PFSK-1 (cell line): ENCODE results near the gene TBC1D17.

Experiments used
- FOXP2 ChIP-seq: optimal IDR thresholded peaks from 2 replicates; pipeline ENCODE3; 2011; ENCODE audit warnings: borderline replicate concordance, control low read depth, inconsistent platforms; ENCODE audit not compliant: insufficient read depth; ENCODE audit errors: extremely low read length, extremely low read depth
- POLR2AphosphoS5 ChIP-seq: IDR thresholded peaks from 2 replicates; pipeline ENCODE4 v1.6.1; 2012; ENCODE audit warnings: low read depth, mild to moderate bottlenecking, control low read depth, low read length, moderate library complexity
- REST ChIP-seq, 2 experiments: IDR thresholded peaks; 2 replicates each; pipeline versions ENCODE4 v1.6.1 to v1.8.0; 2011 to 2012; ENCODE audit warnings: low read depth in 2 of 2, low read length in 2 of 2, control low read depth in 1 of 2, inconsistent platforms in 1 of 2, mild to moderate bottlenecking in 1 of 2, moderate library complexity in 1 of 2; ENCODE audit not compliant: insufficient read depth in 1 of 2
- SIN3A ChIP-seq: IDR thresholded peaks from 2 replicates; pipeline ENCODE4 v1.6.1; 2012; ENCODE audit warnings: mild to moderate bottlenecking, low read length, moderate library complexity, borderline replicate concordance; ENCODE audit not compliant: insufficient read depth
- TAF1 ChIP-seq: IDR thresholded peaks from 2 replicates; pipeline ENCODE4 v1.6.1; 2012; ENCODE audit warnings: low read length, control low read depth, borderline replicate concordance; ENCODE audit not compliant: insufficient read depth

Gene TBC1D17

DNA sequence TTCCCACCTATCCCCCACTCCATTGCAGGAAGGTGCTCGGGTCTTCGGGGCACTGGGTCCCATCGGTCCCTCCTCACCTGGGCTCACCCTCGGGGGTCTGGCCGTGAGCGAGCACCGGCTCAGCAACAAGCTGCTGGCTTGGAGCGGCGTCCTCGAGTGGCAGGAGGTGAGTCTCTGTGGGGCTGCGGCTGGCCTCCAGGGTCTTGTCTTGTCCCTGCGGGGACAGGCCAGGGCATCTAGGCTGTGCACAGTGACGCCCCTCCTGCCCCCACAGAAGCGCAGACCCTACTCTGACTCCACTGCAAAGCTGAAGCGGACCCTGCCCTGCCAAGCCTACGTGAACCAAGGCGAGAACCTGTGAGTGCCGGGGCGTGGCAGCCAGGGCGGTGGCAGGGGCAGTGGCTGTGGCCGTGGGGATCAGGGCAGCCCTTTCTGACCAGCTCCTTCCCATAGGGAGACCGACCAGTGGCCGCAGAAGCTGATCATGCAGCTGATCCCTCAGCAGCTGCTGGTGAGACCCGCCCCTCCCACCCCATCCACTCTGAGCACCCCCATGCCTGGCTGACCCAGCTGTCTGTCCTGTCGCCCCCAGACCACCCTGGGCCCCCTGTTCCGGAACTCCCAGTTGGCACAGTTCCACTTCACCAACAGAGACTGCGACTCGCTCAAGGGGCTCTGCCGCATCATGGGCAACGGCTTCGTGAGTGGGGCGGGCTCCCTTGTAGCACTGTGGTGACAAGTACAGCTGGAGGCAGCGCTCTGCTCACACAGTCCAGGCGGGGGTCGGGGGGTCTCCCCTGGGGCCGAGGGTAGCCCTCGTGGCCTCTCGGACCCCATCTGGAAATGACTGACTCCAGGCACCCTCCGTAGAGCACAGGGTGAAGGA lies 22.9 kb upstream of the TBC1D17 start:
- TF ChIP-seq POLR2AphosphoS5 (no peak), REST (IDR thresholded peaks at IDR 0.05; ENCODE audit: insufficient read depth in 1 of 2, low read depth in 2 of 2, low read length in 2 of 2) (no peak), TAF1 (no peak), FOXP2 (no peak), SIN3A (no peak)

DNA sequence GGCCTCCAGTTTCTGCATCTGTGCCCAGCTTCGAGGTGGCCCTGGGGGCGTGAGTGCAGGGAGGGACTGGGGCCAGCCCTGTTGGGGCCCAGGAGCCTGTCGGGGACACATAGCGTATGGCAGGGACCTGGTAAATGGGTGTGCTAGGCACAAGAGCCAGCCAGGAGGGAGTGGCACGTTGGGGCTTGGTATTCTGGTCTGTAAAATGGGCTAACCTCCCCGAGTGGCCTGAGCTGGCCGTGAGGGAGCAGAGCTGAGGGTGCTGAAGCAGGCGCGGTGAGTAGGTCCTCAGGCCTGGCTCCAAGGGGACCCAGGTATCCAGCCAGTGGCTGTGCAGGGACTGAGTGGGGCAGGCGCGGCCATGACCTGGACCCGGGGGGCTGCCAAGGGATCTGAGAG lies 22.2 kb upstream of the TBC1D17 start:
- no peak for TF ChIP-seq SIN3A

- TF ChIP-seq POLR2AphosphoS5 (peak; percentile 35; the same call in 1 of the 2 replicates), TAF1 (no peak), SIN3A (0 out of 2 replicates have a peak, but pooled peaks have one; percentile 21)
These were observed 21.6 kb upstream of the TBC1D17 start for GRCh38 chr19:49855676-49856573.

DNA sequence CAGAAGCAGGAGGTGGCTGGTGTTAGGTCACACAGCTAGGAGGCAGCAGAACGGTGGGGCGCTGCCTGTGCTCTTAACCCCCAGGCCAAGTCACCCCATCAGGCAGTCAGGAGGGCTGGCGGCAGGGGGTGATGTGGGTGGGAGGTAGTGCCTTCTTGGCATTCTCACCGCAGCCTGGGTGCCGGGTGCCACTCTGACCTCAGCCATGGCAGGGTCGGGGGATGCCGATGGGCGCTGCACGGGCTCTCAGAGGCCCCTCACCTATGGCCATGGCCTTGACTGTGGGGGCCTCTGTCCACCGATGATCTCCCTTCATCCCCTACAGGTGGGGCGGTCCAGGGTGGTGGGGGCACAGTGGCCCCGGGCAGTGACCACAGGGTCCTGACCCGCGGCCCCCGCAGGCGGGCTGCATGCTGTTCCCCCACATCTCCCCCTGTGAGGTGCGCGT lies 20.9 kb upstream of the TBC1D17 start:
- TF ChIP-seq REST (IDR thresholded peaks at IDR 0.05; ENCODE audit: insufficient read depth in 1 of 2, low read depth in 2 of 2, low read length in 2 of 2) (no peak), SIN3A (no peak), TAF1 (no peak), FOXP2 (no peak), POLR2AphosphoS5 (no peak)

DNA sequence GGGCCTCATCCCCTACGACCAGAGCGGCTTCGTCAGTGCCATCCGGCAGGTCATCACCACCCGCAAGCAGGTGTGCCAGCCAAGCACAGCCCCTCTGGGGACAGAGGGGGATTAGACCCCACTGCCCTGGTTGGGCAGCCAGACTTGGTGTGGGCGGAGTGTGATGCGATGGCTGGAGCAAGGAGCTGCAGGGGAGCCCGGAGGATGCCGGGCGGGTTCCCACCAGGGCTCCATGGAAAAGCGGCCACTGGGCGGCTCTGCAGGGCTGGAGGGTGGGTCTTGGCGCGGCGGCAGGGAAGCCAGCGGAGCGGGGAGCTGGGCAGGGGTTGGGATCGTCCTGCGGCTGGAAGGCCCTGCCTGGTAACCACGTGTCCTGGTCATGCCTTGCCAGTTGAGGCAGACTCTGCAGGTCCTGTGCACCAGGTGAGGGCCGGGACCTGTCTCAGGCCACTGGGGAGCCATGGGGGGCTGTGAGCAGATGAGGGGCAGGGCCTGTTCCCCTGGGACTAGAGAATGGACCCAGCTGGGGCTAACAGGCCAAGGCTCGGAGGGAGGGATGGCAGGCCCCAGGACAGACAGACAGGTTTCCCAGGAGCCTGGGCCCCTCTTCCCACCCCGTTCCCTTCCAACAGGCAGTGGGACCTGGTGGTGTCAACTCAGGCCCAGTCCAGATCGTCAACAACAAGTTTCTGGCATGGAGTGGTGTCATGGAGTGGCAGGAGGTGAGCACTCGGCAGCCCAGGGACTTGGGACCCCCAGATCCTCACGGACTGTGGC lies 20.3 kb upstream of the TBC1D17 start:
- TF ChIP-seq POLR2AphosphoS5: no peak; the same call in 1 of the 2 replicates
- no peak for TF ChIP-seq REST (IDR thresholded peaks at IDR 0.05; ENCODE audit: insufficient read depth in 1 of 2, low read depth in 2 of 2, low read length in 2 of 2)
- TF ChIP-seq FOXP2: no peak
- no peak for TF ChIP-seq SIN3A
- no peak for TF ChIP-seq TAF1
